ENCODE data around the gene USH1C.

Gene USH1C

GRCh38 chr11:17547932-17548331, 3.7 kb upstream of the USH1C start:
- no peak overlapping the region for H3K4me3 ChIP-seq (ENCODE audit: insufficient read depth, low read depth, low read length, poor library complexity, severe bottlenecking)
- DNase-seq, result no peak
- no peaks in the 10 kb centered on the region for H3K4me1 ChIP-seq (ENCODE audit: control insufficient read depth, insufficient read depth, low read length, poor library complexity, severe bottlenecking)
- H3K27ac ChIP-seq (ENCODE audit: insufficient read depth, low read length, poor library complexity, severe bottlenecking), result no peak overlapping the region
- H3K36me3 ChIP-seq (ENCODE audit: control insufficient read depth, insufficient read depth, low read length), result no peaks in the 10 kb centered on the region
- H3K9me3 ChIP-seq (ENCODE audit: control insufficient read depth, low read length), result no peaks in the 10 kb centered on the region
- H3K27me3 ChIP-seq (replicated peaks; ENCODE audit: control insufficient read depth, insufficient read depth, low read length, poor library complexity, severe bottlenecking), result peaks cover 5% of the 10 kb centered on the region

- Histone ChIP-seq H3K27me3 (replicated peaks; ENCODE audit: control insufficient read depth, insufficient read depth, low read length, poor library complexity, severe bottlenecking) (peaks cover 5% of the 10 kb centered on the region), H3K9me3 (ENCODE audit: control insufficient read depth, low read length) (no peaks in the 10 kb centered on the region), H3K36me3 (ENCODE audit: control insufficient read depth, insufficient read depth, low read length) (no peaks in the 10 kb centered on the region), H3K4me1 (ENCODE audit: control insufficient read depth, insufficient read depth, low read length, poor library complexity, severe bottlenecking) (no peaks in the 10 kb centered on the region), H3K27ac (ENCODE audit: insufficient read depth, low read length, poor library complexity, severe bottlenecking) (no peak within 1 kb of the TSS), H3K4me3 (ENCODE audit: insufficient read depth, low read depth, low read length, poor library complexity, severe bottlenecking) (no peak within 1 kb of the TSS)
- no peak for DNase-seq
These were observed 2.9 kb upstream of the USH1C start, which contains the start of gene OTOG for GRCh38 chr11:17547051-17547577. OTOG (plus strand) TSS chr11:17547259; CDS start chr11:17547373, 114 bp downstream.

- no peak for DNase-seq
- Histone ChIP-seq H3K27ac (ENCODE audit: insufficient read depth, low read length, poor library complexity, severe bottlenecking) (no peak overlapping the region), H3K27me3 (replicated peaks; ENCODE audit: control insufficient read depth, insufficient read depth, low read length, poor library complexity, severe bottlenecking) (peaks cover 5% of the 10 kb centered on the region), H3K4me3 (ENCODE audit: insufficient read depth, low read depth, low read length, poor library complexity, severe bottlenecking) (no peak overlapping the region), H3K9me3 (ENCODE audit: control insufficient read depth, low read length) (no peaks in the 10 kb centered on the region), H3K36me3 (ENCODE audit: control insufficient read depth, insufficient read depth, low read length) (no peaks in the 10 kb centered on the region), H3K4me1 (ENCODE audit: control insufficient read depth, insufficient read depth, low read length, poor library complexity, severe bottlenecking) (no peaks in the 10 kb centered on the region)
These were observed 2.0 kb upstream of the USH1C start for GRCh38 chr11:17546240-17546639.

- no peak overlapping the region for H3K27ac ChIP-seq (ENCODE audit: insufficient read depth, low read length, poor library complexity, severe bottlenecking)
- H3K9me3 ChIP-seq (ENCODE audit: control insufficient read depth, low read length), result no peaks in the 10 kb centered on the region
- no peaks in the 10 kb centered on the region for H3K4me1 ChIP-seq (ENCODE audit: control insufficient read depth, insufficient read depth, low read length, poor library complexity, severe bottlenecking)
- no peaks in the 10 kb centered on the region for H3K36me3 ChIP-seq (ENCODE audit: control insufficient read depth, insufficient read depth, low read length)
- H3K27me3 ChIP-seq (replicated peaks; ENCODE audit: control insufficient read depth, insufficient read depth, low read length, poor library complexity, severe bottlenecking), result peaks cover 5% of the 10 kb centered on the region
- H3K4me3 ChIP-seq (ENCODE audit: insufficient read depth, low read depth, low read length, poor library complexity, severe bottlenecking), result no peak overlapping the region
- DNase-seq, result no peak
These were observed 539 bp downstream of the USH1C start for GRCh38 chr11:17543574-17544180.

- no peak for DNase-seq
- Histone ChIP-seq H3K27me3 (replicated peaks; ENCODE audit: control insufficient read depth, insufficient read depth, low read length, poor library complexity, severe bottlenecking) (peaks cover 5% of the 10 kb centered on the region), H3K4me1 (ENCODE audit: control insufficient read depth, insufficient read depth, low read length, poor library complexity, severe bottlenecking) (no peaks in the 10 kb centered on the region), H3K27ac (ENCODE audit: insufficient read depth, low read length, poor library complexity, severe bottlenecking) (no peak overlapping the region), H3K9me3 (ENCODE audit: control insufficient read depth, low read length) (no peaks in the 10 kb centered on the region), H3K36me3 (ENCODE audit: control insufficient read depth, insufficient read depth, low read length) (no peaks in the 10 kb centered on the region), H3K4me3 (ENCODE audit: insufficient read depth, low read depth, low read length, poor library complexity, severe bottlenecking) (no peak overlapping the region)
These were observed 1.2 kb downstream of the USH1C start for GRCh38 chr11:17543041-17543440.

- Histone ChIP-seq H3K27me3 (replicated peaks; ENCODE audit: control insufficient read depth, insufficient read depth, low read length, poor library complexity, severe bottlenecking) (peaks cover 5% of the 10 kb centered on the region), H3K4me3 (ENCODE audit: insufficient read depth, low read depth, low read length, poor library complexity, severe bottlenecking) (no peak overlapping the region), H3K27ac (ENCODE audit: insufficient read depth, low read length, poor library complexity, severe bottlenecking) (no peak overlapping the region), H3K4me1 (ENCODE audit: control insufficient read depth, insufficient read depth, low read length, poor library complexity, severe bottlenecking) (no peaks in the 10 kb centered on the region), H3K9me3 (ENCODE audit: control insufficient read depth, low read length) (no peaks in the 10 kb centered on the region), H3K36me3 (ENCODE audit: control insufficient read depth, insufficient read depth, low read length) (no peaks in the 10 kb centered on the region)
- no peak for DNase-seq
These were observed 2.0 kb downstream of the USH1C start for GRCh38 chr11:17542249-17542648.

- no peaks in the 10 kb centered on the region for H3K36me3 ChIP-seq (ENCODE audit: control insufficient read depth, insufficient read depth, low read length)
- DNase-seq, result no peak
- no peak overlapping the region for H3K27ac ChIP-seq (ENCODE audit: insufficient read depth, low read length, poor library complexity, severe bottlenecking)
- H3K4me3 ChIP-seq (ENCODE audit: insufficient read depth, low read depth, low read length, poor library complexity, severe bottlenecking), result no peak overlapping the region
- no peaks in the 10 kb centered on the region for H3K9me3 ChIP-seq (ENCODE audit: control insufficient read depth, low read length)
- H3K27me3 ChIP-seq (replicated peaks; ENCODE audit: control insufficient read depth, insufficient read depth, low read length, poor library complexity, severe bottlenecking), result peaks cover 5% of the 10 kb centered on the region
- H3K4me1 ChIP-seq (ENCODE audit: control insufficient read depth, insufficient read depth, low read length, poor library complexity, severe bottlenecking), result no peaks in the 10 kb centered on the region
These were observed 2.8 kb downstream of the USH1C start for GRCh38 chr11:17541330-17541885.

GRCh38 chr11:17540807-17541206, 3.4 kb downstream of the USH1C start:
- Histone ChIP-seq H3K4me1 (ENCODE audit: control insufficient read depth, insufficient read depth, low read length, poor library complexity, severe bottlenecking) (no peaks in the 10 kb centered on the region), H3K27ac (ENCODE audit: insufficient read depth, low read length, poor library complexity, severe bottlenecking) (no peak overlapping the region), H3K27me3 (replicated peaks; ENCODE audit: control insufficient read depth, insufficient read depth, low read length, poor library complexity, severe bottlenecking) (peaks cover 5% of the 10 kb centered on the region), H3K4me3 (ENCODE audit: insufficient read depth, low read depth, low read length, poor library complexity, severe bottlenecking) (no peak overlapping the region), H3K9me3 (ENCODE audit: control insufficient read depth, low read length) (no peaks in the 10 kb centered on the region), H3K36me3 (ENCODE audit: control insufficient read depth, insufficient read depth, low read length) (no peaks in the 10 kb centered on the region)
- no peak for DNase-seq

GRCh38 chr11:17538731-17539130, 5.5 kb downstream of the USH1C start:
- Histone ChIP-seq H3K36me3 (ENCODE audit: control insufficient read depth, insufficient read depth, low read length) (no peaks in the 10 kb centered on the region), H3K4me3 (ENCODE audit: insufficient read depth, low read depth, low read length, poor library complexity, severe bottlenecking) (no peak overlapping the region)

GRCh38 chr11:17538054-17538453, 6.2 kb downstream of the USH1C start:
- no peaks in the 10 kb centered on the region for H3K36me3 ChIP-seq (ENCODE audit: control insufficient read depth, insufficient read depth, low read length)
- no peaks in the 10 kb centered on the region for H3K4me1 ChIP-seq (ENCODE audit: control insufficient read depth, insufficient read depth, low read length, poor library complexity, severe bottlenecking)
- no peak for DNase-seq

More at GRCh38 chr11:17538731-17539130, 5.5 kb downstream of the USH1C start:
- Histone ChIP-seq H3K27me3 (replicated peaks; ENCODE audit: control insufficient read depth, insufficient read depth, low read length, poor library complexity, severe bottlenecking) (no peaks in the 10 kb centered on the region), H3K4me1 (ENCODE audit: control insufficient read depth, insufficient read depth, low read length, poor library complexity, severe bottlenecking) (no peaks in the 10 kb centered on the region), H3K9me3 (ENCODE audit: control insufficient read depth, low read length) (no peaks in the 10 kb centered on the region), H3K27ac (ENCODE audit: insufficient read depth, low read length, poor library complexity, severe bottlenecking) (no peak overlapping the region)
- DNase-seq, result no peak

More at GRCh38 chr11:17538054-17538453, 6.2 kb downstream of the USH1C start:
- Histone ChIP-seq H3K4me3 (ENCODE audit: insufficient read depth, low read depth, low read length, poor library complexity, severe bottlenecking) (no peak overlapping the region), H3K27ac (ENCODE audit: insufficient read depth, low read length, poor library complexity, severe bottlenecking) (no peak overlapping the region), H3K27me3 (replicated peaks; ENCODE audit: control insufficient read depth, insufficient read depth, low read length, poor library complexity, severe bottlenecking) (no peaks in the 10 kb centered on the region), H3K9me3 (ENCODE audit: control insufficient read depth, low read length) (no peaks in the 10 kb centered on the region)

Data from effector memory CD4-positive, alpha-beta T cell (primary cell).